Measurements from ENCODE around the gene TTLL11.

DNA sequence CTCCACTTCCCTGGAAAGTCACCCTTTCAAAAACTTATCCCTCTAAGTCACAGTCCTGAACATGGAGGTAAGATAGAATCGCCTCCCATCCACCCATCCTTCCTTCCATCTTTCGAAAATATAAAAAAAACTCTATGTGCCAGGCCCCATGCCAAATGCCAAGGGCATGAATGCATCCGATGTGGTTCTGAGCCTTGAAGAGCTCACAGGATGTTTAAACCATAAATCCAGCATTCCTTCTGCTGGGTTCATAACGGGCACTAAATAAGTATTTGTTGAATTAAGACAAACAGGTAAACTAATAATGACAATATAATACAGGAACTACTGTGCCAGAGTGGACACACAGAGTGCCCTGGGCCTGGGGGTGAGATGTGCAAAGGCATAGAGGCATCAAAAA is 147.3 kb downstream of the TTLL11 start:
- TF ChIP-seq POLR2A (IDR thresholded peaks at IDR 0.05; ENCODE audit: low read length) = no peak
- TF ChIP-seq GATA1 (IDR thresholded peaks at IDR 0.05; ENCODE audit: low read depth, low read length) = no peak
